ENCODE measurements around the gene NCK2. TPM values are rescaled to one million over a fixed set of nuclear protein-coding genes. Genes with fewer than 3 reads are reported as not detected.

Gene NCK2
- total and polyA plus RNA-seq, 2 of the 4 experiments (the other 2 are of a cell fraction), result 15.8 to 22.2 TPM

- no TSS peak for BruUV-seq (replicated peaks)
- Histone ChIP-seq H2AK5ac (ENCODE audit: low read depth, low read length) (no peak overlapping the region), H3K4me2 (ENCODE audit: low read depth, low read length) (no peak overlapping the region), H3K9me1 (ENCODE audit: insufficient read depth, low read length) (0 out of 2 replicates have a peak, but pooled peaks cover 2% of the 10 kb centered on the region), H4K5ac (ENCODE audit: low read depth, low read length) (no peak overlapping the region), H3K36me3 (ENCODE audit: control insufficient read depth, insufficient read depth, low read length) (no peaks in the 10 kb centered on the region), H3K9me3 (ENCODE audit: control insufficient read depth, insufficient read depth, low read length) (no peaks in the 10 kb centered on the region), H3K4me1 (ENCODE audit: control insufficient read depth, insufficient read depth, low read length) (peaks cover 3% of the 10 kb centered on the region; the same call in 1 of the 2 replicates), H2BK20ac (ENCODE audit: low read depth, low read length) (no peak overlapping the region), H4K91ac (ENCODE audit: insufficient read depth, low read depth, low read length) (no peak overlapping the region), H4K20me1 (ENCODE audit: insufficient read depth, low read length) (no peaks in the 10 kb centered on the region), H2AFZ (replicated peaks; ENCODE audit: low read length, poor library complexity) (no peak overlapping the region), H2AK9ac (replicated peaks; ENCODE audit: low read depth, low read length, poor library complexity) (no peak overlapping the region), H3K9ac (ENCODE audit: low read depth, low read length) (no peak overlapping the region), H3K4me3 (ENCODE audit: insufficient read depth, low read depth, low read length) (no peak overlapping the region), H3K4ac (ENCODE audit: low read depth, low read length) (no peak overlapping the region; the same call in 1 of the 2 replicates), H3K79me1 (ENCODE audit: low read depth in 1 of 2, low read length in 2 of 2) (no peaks in the 10 kb centered on the region), H3K27me3 (ENCODE audit: control insufficient read depth, insufficient read depth, low read length) (peaks cover 4% of the 10 kb centered on the region), H3K27ac (ENCODE audit: insufficient read depth, low read length) (no peak overlapping the region), H3K56ac (ENCODE audit: extremely low read depth, insufficient read depth, low read length) (no peak overlapping the region), H2BK5ac (ENCODE audit: low read depth, low read length, poor library complexity, severe bottlenecking) (no peak overlapping the region), H2BK15ac (ENCODE audit: low read depth, low read length) (no peak overlapping the region), H2BK120ac (ENCODE audit: low read depth, low read length) (no peak overlapping the region), H3K18ac (ENCODE audit: low read depth, low read length) (no peak overlapping the region), H3K14ac (replicated peaks; ENCODE audit: low read depth, low read length) (no peak overlapping the region), H3K23ac (ENCODE audit: low read depth, low read length) (no peak overlapping the region), H4K8ac (ENCODE audit: low read depth in 2 of 2, low read length in 2 of 2) (no peak overlapping the region)
- TF ChIP-seq USF2 (IDR thresholded peaks at IDR 0.05; ENCODE audit: low read depth, low read length) (no peak), RAD21 (IDR thresholded peaks at IDR 0.05; ENCODE audit: low read length) (no peak), ELK1 (IDR thresholded peaks at IDR 0.05; ENCODE audit: borderline replicate concordance, low read depth, low read length) (no peak)
- no peak for ATAC-seq (ENCODE audit: low read depth)
- in situ Hi-C loops (cut with MboI; ENCODE audit: low sequenced_read_pairs), result no loop called here
- ChIA-PET POLR2A (ENCODE audit: unreplicated experiment) (no interaction called here), CTCF (no interaction called here)
- intact Hi-C loops (cut with micrococcal nuclease), result no loop called here
- dilution Hi-C loops (cut with HindIII; ENCODE audit: low sequenced_read_pairs, unreplicated experiment), result no loop called here
- 80% methylated on average over 2 of the region's 8 CpGs; no CpG with 5 or more reads in 1 of the 2 experiments for WGBS, 2 experiments (ENCODE audit: extremely low coverage in 2 of 2, insufficient read length in 1 of 2)
- no peak for DNase-seq
Measured at GRCh38 chr2:105739426-105739825, 5.3 kb upstream of the NCK2 start.

Measured in IMR-90 (cell line).